HG03342 (cell line): ENCODE data around the gene HMCN2.
"Not testable (repeated sequence)": the region's sequence is repeated elsewhere in the genome, so short reads cannot be mapped to it uniquely, and the experiment has no call there.

Experiments used
- ATAC-seq: cut with Tn5 transposase; IDR thresholded peaks from one replicate; pipeline ENCODE4 v1.9.1; 2021; ENCODE audit warnings: mild to moderate bottlenecking, moderate library complexity; ENCODE audit not compliant: unreplicated experiment

The HMCN2 gene

GRCh38 chr9:130239741-130240241 is 25.8 kb upstream of the HMCN2 start:
- peak; percentile 50 for ATAC-seq

GRCh38 chr9:130240410-130241197 is 25.0 kb upstream of the HMCN2 start:
- peak; percentile 38 for ATAC-seq

- no peak for ATAC-seq
These were observed 24.4 kb upstream of the HMCN2 start for GRCh38 chr9:130241198-130241535.

GRCh38 chr9:130242270-130243014 is 23.1 kb upstream of the HMCN2 start:
- ATAC-seq, result no peak

GRCh38 chr9:130243015-130243881 is 22.3 kb upstream of the HMCN2 start:
- ATAC-seq, result no peak

GRCh38 chr9:130243882-130244170 is 21.7 kb upstream of the HMCN2 start:
- ATAC-seq, result no peak

GRCh38 chr9:130244548-130245165 is 20.9 kb upstream of the HMCN2 start:
- ATAC-seq, result no peak

- ATAC-seq, result no peak
These were observed 20.1 kb upstream of the HMCN2 start for GRCh38 chr9:130245474-130245873.

- ATAC-seq, result no peak
These were observed 19.4 kb upstream of the HMCN2 start for GRCh38 chr9:130246126-130246525.

GRCh38 chr9:130254747-130255630 is 10.6 kb upstream of the HMCN2 start:
- no peak for ATAC-seq

GRCh38 chr9:130255631-130256134 is 9.9 kb upstream of the HMCN2 start:
- no peak for ATAC-seq

GRCh38 chr9:130256644-130257043 is 8.9 kb upstream of the HMCN2 start:
- no peak for ATAC-seq

GRCh38 chr9:130258137-130258536 is 7.4 kb upstream of the HMCN2 start:
- not testable (repeated sequence) for ATAC-seq

GRCh38 chr9:130259044-130259443 is 6.5 kb upstream of the HMCN2 start:
- ATAC-seq, result no peak

GRCh38 chr9:130260816-130261765 is 4.5 kb upstream of the HMCN2 start:
- no peak for ATAC-seq

GRCh38 chr9:130262061-130262745 is 3.4 kb upstream of the HMCN2 start:
- no peak for ATAC-seq

GRCh38 chr9:130262771-130263170 is 2.8 kb upstream of the HMCN2 start:
- no peak for ATAC-seq
